ENCODE data around the gene BDNF. TPM values are rescaled to one million over a fixed set of nuclear protein-coding genes. Genes with fewer than 3 reads are reported as not detected.
A peak's percentile ranks its signal among the peaks of the same experiment; 100 is the strongest.

Gene BDNF
- total RNA-seq, 1 experiment from 2014 or later = 0.36 TPM

GRCh38 chr11:27718863-27719545 is 18.7 kb upstream of the BDNF start:
- no TSS peak for BruUV-seq (replicated peaks)
- H3K36me3 ChIP-seq (ENCODE audit: control insufficient read depth, insufficient read depth, low read length) = no peaks in the 10 kb centered on the region
- TF ChIP-seq SIN3A (IDR thresholded peaks at IDR 0.05; ENCODE audit: borderline replicate concordance, insufficient read depth, low read depth, low read length) (no peak), REST (IDR thresholded peaks at IDR 0.05; ENCODE audit: insufficient read depth in 1 of 2, low read depth in 2 of 2, low read length in 1 of 2) (peak; percentile 80 to 90)
- no peaks in the 10 kb centered on the region for H3K9me3 ChIP-seq (ENCODE audit: control insufficient read depth, insufficient read depth, low read depth, low read length)
- CTCF ChIA-PET = interaction anchor here (0.6 to 0.7 kb wide), 2 partner anchors 20 to 359 kb away, joined by 5 to 13 read pairs; no protein-coding TSS in a partner anchor
- DNase-seq (ENCODE audit: low read depth, low spot score) (no peak), ATAC-seq (peak; percentile 82)
- in situ Hi-C loops (cut with HindIII; ENCODE audit: low pct_unique_long_range_greater_than_20kb, low sequenced_read_pairs) (loop anchor here (25.0 kb wide), 1 partner anchor 393 kb away; the partner anchor contains the start of genes KIF18A and METTL15), intact Hi-C loops (cut with micrococcal nuclease; ENCODE audit: unreplicated experiment) (loop anchor here (10.0 kb wide), 1 partner anchor 346 kb away; no protein-coding TSS in a partner anchor)
- peak overlapping the region; percentile 75; the same call in 1 of the 2 replicates for H3K27ac ChIP-seq (ENCODE audit: low read length)
- H3K27me3 ChIP-seq (ENCODE audit: control insufficient read depth, insufficient read depth, low read length) = peaks cover 45% of the 10 kb centered on the region
- POLR2A ChIA-PET = interaction anchor here (0.7 kb wide), 1 partner anchor 305 kb away, joined by 3 read pairs; no protein-coding TSS in a partner anchor
- H3K4me3 ChIP-seq (ENCODE audit: low read depth in 2 of 2, low read length in 2 of 2) = peak overlapping the region; percentile 66 to 92
- peaks cover 8% of the 10 kb centered on the region for H3K4me1 ChIP-seq (ENCODE audit: control insufficient read depth, insufficient read depth, low read length)

GRCh38 chr11:27718346-27718862 is 18.1 kb upstream of the BDNF start:
- in situ Hi-C loops (cut with HindIII; ENCODE audit: low pct_unique_long_range_greater_than_20kb, low sequenced_read_pairs) = loop anchor here (25.0 kb wide), 1 partner anchor 394 kb away; the partner anchor contains the start of genes KIF18A and METTL15
- peaks cover 39% of the 10 kb centered on the region for H3K27me3 ChIP-seq (ENCODE audit: control insufficient read depth, insufficient read depth, low read length)
- intact Hi-C loops (cut with micrococcal nuclease; ENCODE audit: unreplicated experiment) = loop anchor here (10.0 kb wide), 1 partner anchor 346 kb away; no protein-coding TSS in a partner anchor
- ATAC-seq (peak; percentile 78), DNase-seq (ENCODE audit: low read depth, low spot score) (no peak)
- CTCF ChIA-PET = interaction anchor here (0.6 to 0.7 kb wide), 4 partner anchors 14 to 772 kb away, joined by 3 to 13 read pairs (median 4); no protein-coding TSS in a partner anchor
- H3K4me3 ChIP-seq (ENCODE audit: low read depth in 2 of 2, low read length in 2 of 2) = peak overlapping the region; percentile 66 to 92
- no TSS peak for BruUV-seq (replicated peaks)
- peak overlapping the region; percentile 75; the same call in 1 of the 2 replicates for H3K27ac ChIP-seq (ENCODE audit: low read length)
- no peak for TF ChIP-seq POLR2AphosphoS5 (IDR thresholded peaks at IDR 0.05; ENCODE audit: low read depth, low read length)
- no peak for TF ChIP-seq TCF7L2 (IDR thresholded peaks at IDR 0.05; ENCODE audit: low read depth, low read length)
- no peak for TF ChIP-seq REST (IDR thresholded peaks at IDR 0.05; ENCODE audit: insufficient read depth in 1 of 2, low read depth in 2 of 2, low read length in 1 of 2)
- TF ChIP-seq, protein P1, sequence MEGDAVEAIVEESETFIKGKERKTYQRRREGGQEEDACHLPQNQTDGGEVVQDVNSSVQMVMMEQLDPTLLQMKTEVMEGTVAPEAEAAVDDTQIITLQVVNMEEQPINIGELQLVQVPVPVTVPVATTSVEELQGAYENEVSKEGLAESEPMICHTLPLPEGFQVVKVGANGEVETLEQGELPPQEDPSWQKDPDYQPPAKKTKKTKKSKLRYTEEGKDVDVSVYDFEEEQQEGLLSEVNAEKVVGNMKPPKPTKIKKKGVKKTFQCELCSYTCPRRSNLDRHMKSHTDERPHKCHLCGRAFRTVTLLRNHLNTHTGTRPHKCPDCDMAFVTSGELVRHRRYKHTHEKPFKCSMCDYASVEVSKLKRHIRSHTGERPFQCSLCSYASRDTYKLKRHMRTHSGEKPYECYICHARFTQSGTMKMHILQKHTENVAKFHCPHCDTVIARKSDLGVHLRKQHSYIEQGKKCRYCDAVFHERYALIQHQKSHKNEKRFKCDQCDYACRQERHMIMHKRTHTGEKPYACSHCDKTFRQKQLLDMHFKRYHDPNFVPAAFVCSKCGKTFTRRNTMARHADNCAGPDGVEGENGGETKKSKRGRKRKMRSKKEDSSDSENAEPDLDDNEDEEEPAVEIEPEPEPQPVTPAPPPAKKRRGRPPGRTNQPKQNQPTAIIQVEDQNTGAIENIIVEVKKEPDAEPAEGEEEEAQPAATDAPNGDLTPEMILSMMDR (IDR thresholded peaks at IDR 0.05) = no peak
- TF ChIP-seq SIN3A (IDR thresholded peaks at IDR 0.05; ENCODE audit: borderline replicate concordance, insufficient read depth, low read depth, low read length) = no peak
- no peaks in the 10 kb centered on the region for H3K36me3 ChIP-seq (ENCODE audit: control insufficient read depth, insufficient read depth, low read length)
- H3K4me1 ChIP-seq (ENCODE audit: control insufficient read depth, insufficient read depth, low read length) = peaks cover 8% of the 10 kb centered on the region
- POLR2A ChIA-PET = no interaction called here
- no peaks in the 10 kb centered on the region for H3K9me3 ChIP-seq (ENCODE audit: control insufficient read depth, insufficient read depth, low read depth, low read length)

All from Panc1 (cell line).